Fibroblast of lung (primary cell): Measurements from ENCODE around the gene PIWIL4.

Experiments
- CTCF ChIP-seq, 2 donors: IDR thresholded peaks in 1 of 2; conservative IDR thresholded peaks in 1 of 2; 1 replicate in 1 of 2; 2 replicates in 1 of 2; pipeline ENCODE4 v1.5.1; 2011 to 2012; ENCODE audit warnings: low read length in 2 of 2, control low read depth in 1 of 2, inconsistent platforms in 1 of 2, low read depth in 1 of 2, mild to moderate bottlenecking in 1 of 2
- EZH2 ChIP-seq: IDR thresholded peaks from 2 replicates; pipeline ENCODE4 v1.5.1; 2012; ENCODE audit warnings: low read length, control low read depth, mild to moderate bottlenecking; ENCODE audit errors: missing control alignments

GRCh38 chr11:94526645-94527438 lies 40.3 kb upstream of the PIWIL4 start:
- TF ChIP-seq CTCF (conservative IDR thresholded peaks at IDR 0.05 in 1 of 2, IDR thresholded peaks at IDR 0.05 in 1 of 2; ENCODE audit: low read depth in 1 of 2, low read length in 2 of 2) (no peak), EZH2 (no peak)
